Activated CD8-positive, alpha-beta memory T cell treated with anti-CD3 and anti-CD28 coated beads, Interleukin-2, amount 50 U/mL, for 48 hours (primary cell): Measurements from ENCODE around the gene MEAF6.
A peak's percentile ranks its signal among the peaks of the same experiment; 100 is the strongest.
"Not testable (repeated sequence)": the region's sequence is repeated elsewhere in the genome, so short reads cannot be mapped to it uniquely, and the experiment has no call there.

Experiments used
- DNase-seq: peaks from one replicate; pipeline ENCODE4 v3.0.0-alpha.2; 2020

MEAF6 gene

DNA sequence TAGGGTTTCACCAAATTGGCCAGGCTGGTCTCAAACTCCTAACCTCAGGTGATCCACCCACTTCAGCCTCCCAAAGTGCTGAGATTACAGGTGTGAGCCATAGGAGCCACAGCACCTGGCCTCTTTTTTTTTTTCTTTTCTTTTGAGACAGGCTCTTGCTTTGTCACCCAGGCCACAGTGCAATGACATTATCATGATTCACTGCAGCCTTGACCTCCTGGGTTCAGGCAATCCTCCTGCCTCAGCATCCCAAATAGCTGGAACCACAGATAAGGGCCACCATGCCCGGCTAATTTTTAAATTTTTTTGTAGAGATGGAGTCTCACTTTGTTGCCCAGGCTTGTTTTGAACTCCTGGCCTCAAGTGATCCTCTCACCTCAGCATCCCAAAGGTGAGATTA, 15.3 kb upstream of the MEAF6 start:
- not testable (repeated sequence) for DNase-seq

DNA sequence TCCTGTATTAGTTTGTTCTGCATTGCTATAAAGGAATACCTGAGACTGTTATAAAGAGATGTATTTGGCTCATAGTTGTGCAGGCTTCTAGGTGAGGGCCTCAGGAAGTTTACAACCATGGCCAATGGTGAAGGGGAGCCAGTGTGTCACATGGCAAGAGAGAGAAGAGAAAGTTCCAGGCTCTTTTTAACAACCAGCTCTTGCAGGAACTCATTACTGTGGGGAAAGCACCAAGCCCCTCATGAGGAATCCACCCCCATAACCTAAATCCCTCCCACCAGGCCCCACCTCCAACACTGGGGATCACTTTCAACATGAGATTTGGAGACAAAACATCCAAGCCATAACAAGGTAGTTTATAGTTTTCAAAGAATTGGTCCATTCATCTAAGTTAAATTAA, 5.0 kb upstream of the MEAF6 start:
- DNase-seq, result no peak

DNA sequence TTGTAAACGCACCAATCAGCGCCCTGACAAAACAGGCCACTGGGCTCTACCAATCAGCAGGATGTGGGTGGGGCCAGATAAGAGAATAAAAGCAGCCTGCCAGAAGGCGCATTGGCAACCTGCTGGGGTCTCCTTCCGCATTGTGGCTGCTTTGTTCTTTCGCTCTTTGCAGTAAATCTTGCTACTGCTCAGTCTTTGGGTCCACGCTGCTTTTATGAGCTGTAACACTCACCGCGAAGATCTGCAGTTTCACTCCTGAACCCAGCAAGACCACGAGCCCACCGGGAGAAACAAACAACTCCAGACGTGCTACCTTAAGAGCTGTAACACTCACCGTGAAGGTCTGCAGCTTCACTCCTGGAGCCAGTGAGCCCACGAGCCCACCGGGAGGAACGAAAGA, 4.4 kb upstream of the MEAF6 start:
- DNase-seq, result peak; percentile 82

DNA sequence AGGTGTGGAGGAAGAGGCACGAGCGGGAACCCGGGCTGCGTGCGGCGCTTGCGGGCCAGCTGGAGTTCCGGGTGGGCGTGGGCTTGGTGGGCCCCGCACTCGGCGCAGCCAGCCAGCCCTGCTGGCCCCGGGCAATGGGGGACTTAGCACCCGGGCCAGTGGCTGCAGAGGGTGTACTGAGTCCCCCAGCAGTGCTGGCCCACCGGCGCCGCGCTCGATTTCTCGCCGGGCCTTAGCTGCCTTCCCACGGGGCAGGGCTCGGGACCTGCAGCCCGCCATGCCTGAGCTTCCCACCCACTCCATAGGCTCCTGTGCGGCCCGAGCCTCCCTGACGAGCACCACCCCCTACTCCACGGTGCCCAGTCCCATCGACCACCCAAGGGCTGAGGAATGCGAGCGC, 3.7 kb upstream of the MEAF6 start:
- not testable (repeated sequence) for DNase-seq

DNA sequence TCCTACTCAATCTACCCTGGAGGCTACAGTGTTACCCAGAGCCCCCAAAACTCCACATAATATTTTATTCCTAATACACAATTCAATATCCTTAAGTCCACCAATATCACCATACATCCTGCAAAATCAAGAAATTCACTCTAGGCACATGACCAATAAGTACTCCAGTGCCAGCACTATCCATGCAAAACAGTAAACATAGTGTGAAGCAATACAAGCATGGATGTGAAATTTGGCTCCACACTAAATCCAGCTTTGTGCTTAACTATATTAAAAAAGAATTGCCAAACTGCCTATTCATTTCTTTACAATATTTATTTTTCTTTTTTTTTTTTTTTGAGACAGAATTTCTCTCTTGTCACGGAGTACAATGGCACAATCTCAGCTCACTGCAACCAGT, 3.0 kb upstream of the MEAF6 start:
- no peak for DNase-seq

DNA sequence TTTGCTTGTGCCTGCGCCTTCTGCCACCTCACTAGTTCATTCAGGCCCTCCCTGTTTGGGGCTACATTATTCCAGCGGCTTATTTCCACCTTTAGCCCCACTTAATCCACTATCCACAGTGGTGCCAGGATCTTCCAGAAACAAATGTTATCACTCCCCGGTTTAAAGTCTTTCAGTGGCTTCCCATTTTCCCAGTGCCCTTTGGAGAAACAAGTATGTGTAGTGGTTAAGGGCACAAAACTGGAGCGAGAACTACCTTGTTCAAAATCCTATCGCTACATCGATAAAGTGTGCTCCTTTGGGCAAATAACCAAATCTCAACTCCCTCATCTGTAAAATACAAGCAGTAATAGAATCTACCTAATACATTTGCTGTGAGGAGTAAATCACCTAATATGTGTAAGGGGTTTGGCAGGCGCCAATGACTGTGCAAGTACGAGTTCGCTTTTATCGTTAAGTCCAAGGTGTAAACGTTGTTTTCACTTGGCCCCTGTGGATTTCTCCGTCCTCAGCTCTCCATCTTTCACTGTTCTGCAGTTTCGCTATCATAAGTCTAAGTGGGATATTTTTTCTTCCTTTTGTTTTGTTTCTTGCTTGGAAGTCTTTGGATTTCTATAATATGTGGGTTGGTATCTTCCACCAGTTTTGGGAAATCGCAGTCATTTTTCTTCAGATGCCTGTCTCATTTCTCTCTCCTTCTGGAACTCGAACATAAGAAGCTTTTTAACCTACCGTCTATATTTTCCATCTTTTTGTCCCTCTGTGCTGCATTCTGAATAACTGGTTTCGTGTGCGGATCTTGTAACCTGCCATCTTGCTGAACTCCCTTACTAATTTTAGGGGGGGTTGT, 844 bp upstream of the MEAF6 start:
- no peak for DNase-seq

DNA sequence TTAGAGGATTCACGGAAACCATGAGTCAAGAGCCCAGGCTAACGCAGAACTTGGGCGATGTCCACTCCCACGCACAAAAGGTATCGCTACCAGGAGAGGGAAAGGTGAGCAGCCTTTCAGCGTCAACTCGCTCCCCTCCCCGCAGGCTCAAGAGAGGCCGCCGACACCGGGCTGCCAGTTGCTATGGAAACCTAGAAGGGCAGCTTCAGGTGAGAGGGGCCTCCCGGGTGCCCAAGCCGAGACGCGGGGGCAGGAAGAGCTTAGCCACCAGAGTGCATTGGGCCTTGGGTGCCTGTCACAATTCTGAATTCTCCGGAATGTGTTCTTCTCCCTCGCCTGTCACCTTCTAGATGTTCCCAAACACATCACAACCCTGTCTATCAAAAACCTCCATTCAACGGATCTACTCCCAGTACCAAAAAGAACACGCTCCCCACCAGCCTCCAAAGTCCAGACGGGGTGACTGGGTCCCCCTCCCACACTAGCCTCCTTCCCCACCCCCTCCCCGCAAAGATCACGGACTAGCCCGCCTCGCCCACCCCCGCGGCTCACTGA, 694 bp downstream of the MEAF6 start:
- DNase-seq, result peak; percentile 80

DNA sequence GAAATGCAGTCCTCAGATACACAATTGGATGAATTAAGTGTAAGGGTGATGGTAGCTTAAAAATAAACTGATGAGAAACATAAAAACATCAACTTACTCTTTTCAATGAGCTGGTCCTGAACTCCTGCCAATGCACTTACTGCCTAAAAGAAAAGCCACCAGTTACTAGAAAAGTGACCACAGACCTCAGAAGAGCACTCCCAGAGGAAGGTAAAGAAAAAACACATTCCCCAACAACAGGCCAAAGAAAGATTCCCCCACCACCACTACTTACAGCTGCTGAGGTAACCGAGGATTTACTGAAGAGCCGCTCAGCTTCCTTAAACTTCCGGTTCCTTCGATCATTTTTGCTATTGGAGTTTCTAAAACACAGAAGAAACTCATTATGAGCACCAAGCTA, 5.4 kb downstream of the MEAF6 start:
- DNase-seq, result no peak

DNA sequence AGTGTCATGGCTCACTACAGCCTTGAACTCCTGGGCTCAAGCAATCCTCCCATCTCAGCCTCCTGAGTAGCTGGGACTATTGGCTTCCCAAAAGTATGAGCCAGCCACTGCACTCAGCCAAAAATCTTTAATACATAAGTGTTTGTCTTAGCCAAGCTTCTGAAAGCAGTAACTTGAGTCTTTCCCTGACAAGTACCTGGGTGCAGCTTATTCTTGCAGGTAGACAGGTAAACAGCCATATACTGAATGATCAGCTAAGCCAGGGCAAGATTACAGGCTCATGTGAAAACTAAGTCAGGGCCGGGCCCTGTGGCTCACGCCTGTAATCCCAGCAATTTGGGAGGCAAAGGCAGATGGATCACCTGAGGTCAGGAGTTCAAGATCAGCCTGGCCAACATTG, 7.8 kb downstream of the MEAF6 start:
- no peak for DNase-seq

DNA sequence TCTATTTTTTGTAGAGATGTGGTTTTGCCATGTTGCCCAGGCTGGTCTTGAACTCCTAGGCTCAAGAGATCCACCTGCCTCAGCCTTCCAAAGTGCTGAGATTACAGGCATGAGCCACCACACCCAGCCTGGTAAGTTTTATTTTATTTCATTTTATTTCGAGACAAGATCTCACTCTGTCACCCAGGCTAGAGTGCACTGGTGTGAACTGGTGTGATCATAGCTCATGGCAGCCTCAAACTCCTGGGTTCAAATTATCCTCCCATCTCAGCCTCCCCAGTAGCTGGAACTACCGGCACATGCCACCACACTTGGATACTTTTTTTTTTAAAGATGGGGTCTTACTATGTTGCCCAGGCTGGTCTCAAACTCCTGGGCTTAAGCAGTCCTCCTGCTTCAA, 11.8 kb downstream of the MEAF6 start:
- DNase-seq, result not testable (repeated sequence)

DNA sequence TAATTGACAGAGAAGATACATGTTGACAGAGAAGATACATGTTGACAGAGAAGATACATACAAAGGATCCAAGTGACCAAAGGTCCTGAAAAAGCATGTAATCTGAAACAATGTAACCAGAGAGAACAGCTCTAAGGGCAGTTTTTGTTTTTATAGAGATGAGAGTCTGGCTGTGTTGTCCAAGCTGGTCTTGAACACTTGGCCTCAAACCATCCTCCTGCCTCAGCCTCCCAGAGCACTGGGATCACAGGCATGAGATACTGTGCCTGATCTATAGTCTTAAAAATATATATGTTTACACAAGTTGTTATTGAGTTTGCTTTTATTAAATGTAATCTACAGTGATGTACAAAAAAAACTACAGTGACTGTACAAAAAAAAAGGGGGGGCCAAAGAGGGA, 12.5 kb downstream of the MEAF6 start:
- DNase-seq, result no peak

DNA sequence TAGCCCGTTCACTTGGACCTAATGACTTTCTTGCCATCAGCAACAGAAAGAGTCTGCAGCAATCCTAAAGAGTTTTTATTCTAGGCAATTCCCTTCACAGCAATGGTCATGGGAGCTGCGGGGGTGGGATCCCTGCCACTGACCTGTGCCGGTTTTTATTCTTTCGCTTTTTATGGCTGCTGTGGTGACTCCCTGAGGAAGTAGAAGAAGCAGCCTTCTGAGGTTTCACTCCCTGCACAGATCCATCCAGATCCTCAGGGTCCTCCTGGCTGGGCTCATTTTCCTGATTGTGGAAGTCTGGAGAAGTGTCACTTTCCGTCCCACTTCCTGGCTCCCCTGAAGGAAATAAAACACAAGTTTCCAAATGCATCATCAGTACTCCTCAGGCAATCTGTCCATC, 12.9 kb downstream of the MEAF6 start:
- no peak for DNase-seq

DNA sequence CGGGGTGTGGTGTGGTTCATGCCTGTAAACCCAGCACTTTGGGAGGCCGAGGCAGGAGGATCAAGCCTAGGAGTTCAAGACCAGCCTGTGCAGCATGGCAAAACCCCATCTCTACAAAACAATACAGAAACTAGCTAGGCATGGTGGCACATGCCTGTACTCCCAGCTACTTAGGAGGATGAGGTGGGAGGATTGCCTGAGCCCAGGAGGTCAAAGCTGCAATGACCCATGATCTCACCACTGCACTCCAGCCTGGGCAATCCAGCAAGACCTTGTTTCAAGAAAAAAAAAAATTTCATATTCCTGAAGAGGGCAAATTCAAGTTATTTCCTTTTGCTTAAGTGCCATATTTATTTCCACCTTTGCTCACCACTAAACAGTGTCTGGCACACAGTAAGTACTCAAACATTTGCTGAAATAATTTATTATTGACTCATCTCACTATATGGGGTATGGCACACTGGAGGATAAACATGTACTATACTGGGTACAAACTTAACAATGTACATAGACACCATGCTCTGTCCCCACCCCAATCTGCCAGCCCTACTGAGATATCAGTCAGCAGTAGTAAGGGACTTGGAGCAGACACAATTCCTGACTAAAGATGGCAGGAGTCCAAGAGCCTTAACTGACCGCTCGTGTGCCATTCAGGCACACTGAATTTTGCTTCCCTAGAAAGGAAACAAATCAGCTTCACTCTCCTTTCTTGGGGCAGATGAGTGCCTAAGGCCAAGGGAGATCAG, 15.5 kb downstream of the MEAF6 start:
- no peak for DNase-seq

DNA sequence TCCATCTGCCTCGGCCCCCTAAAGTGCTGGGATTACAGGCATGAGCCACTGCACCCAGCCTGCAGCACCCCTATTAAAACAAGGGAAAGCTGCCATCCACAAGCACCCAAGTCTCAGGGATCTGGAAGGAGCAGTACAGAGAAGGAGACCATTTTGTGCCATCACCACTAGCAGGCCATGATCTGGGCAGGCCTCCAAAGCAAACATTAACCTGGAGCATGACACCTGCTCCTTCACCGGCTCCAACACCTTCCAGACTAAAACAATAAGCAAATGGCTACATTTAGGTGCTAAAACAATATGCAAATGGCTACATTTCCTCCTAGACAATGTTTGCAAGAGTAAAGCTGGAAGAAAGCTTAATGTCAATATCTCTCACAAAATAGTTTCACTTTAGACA, 16.7 kb downstream of the MEAF6 start:
- DNase-seq, result no peak

DNA sequence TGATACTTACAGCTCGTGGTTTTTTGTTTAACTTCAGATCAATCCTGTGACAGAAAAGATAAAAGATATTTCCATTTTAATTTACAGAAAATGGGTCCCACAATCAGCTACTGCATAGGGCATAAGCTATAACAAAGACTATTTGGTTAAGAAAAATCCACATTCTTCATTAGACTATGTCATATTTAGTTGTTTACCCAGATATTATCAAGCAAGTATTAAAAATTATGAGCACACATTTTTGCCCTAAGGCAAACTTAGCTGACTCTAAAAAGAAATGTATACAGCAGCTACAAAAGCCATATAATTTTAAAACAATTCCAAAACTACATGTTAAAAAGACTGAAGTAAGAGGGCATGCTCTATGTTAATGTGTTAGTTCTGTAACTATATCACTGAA, 18.7 kb downstream of the MEAF6 start:
- no peak for DNase-seq

DNA sequence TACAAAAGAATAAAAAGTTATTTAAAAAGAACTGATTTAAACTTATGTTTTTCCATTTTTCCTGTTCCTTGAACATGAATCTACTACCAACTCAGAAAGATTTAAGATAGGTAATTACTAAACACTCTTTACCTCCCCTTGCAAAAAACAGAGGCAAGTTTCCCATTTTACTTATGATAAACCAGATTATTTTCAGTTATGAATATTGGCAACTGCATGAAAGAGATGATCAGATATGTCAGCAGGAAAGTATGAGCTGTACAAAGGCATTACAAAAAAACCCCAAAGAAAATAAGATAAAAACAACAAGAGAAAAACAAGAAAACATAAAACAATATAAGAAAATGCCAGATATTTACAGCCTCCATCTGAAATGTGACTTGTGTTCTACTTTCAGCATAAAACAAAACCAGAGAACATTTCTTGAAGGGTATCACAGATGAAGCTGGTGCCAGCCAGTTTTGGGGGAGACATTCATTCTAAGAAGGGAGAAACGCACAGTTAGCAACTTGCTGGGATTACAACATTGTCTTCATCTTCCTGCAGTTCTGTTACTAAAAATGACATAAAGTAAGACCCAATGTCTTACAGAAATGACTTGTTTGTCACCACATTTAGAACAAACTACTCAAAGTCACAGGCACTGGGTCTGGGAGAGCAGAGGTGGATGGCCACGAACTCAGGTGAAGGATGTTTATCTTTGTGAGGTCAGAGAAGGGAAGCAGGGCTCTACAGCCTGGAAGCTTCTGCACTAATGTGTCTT, 21.0 kb downstream of the MEAF6 start:
- no peak for DNase-seq

DNA sequence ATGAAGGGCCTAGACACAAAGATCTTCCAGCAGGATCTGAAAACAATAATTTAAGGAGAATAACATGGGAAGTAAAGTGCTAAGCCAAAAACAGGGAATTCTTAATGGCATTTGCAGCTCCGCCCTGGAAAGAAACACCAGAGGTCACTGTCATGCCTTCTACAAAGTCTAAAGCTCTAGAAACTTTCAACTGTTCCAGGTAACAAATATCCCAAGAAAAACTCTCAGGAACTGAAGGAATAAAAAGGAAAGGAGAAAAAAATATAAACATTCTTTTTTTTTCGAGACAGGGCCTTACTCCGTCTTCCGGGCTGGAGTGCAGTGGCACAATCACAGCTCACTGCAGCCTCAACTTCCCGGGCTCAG, 27.0 kb downstream of the MEAF6 start:
- no peak for DNase-seq

DNA sequence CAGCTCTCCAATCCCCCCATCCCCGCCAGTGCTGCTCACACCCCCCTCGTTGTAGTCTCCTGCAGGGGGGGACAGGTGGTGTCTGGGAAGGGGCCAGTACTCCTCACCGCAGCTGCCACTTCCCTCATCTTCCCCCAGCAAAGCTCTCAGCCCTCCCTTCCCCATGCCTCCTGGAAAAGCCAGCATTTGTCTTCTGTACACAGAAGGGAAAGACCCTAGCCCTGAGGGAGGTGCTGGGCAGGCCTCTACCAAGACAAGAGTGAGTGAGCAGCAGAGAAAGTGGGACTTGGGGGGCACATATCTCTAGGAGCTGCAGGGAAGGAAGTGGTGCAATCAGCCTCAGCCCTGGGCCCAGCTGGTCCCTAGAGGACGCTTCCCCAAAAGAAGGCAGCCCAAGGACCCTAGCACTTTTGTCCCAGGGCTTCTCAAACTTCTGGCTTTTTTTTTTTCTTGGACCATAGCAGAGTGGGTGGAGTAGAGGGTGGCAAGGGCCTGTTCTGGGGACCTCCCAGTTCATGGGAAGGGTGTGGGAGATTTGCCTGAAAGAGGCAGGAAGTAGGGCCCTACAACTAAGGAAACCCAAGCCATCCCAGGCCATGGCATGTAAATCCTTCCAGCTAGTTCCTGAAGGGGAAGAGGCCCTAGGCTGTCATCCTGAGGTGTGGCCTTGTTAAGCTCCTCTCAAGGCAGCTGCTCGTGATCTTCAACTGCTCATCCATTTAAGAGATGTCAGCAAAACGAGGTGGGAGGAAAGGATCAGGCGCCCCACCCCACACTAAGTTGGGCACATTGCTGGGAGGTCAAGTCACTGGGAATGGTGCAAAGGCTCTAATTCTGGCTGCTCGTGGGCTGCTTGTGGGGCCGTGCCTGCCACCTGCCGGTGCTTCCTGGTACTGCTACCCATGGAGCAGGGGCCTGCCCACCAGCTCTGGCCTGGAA, 27.6 kb downstream of the MEAF6 start:
- peak; percentile 95 for DNase-seq

DNA sequence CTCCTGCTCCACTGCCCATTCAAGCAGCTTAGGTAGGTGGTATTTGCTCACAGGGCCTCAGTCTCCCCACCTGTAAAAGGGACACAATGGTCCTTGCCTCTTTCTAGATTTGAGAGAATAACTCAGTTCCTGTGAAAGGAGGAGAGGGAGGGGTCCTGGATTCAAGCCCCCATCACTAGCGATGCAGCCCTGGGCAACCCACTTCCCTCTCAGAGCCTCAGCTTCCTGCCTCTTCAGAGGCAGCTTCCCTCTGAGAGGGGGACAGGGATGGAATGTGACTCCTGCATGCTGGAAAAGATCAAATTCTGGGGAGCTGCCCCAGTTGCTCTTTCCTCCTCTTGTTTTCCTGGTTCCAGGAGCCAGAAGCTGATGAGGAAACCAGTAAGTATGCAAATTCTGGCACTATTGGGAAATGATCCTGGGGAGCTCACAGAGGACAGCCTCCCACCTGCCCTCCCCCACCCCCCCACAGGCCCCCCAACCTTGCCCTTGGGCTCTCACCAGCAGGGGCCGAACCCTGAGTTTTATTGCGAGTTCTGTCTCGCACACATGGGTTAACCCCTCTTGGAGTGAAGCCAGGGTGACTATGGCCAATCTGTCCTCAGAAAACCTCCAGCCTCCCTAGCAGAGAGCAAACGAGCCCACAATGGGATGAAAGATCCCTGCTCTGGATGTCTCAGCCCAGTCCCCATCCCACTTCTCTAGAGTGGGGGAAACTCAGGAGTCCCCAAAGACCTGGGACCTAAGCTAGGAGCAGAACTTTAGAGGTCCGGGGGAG, 28.5 kb downstream of the MEAF6 start:
- DNase-seq, result no peak

DNA sequence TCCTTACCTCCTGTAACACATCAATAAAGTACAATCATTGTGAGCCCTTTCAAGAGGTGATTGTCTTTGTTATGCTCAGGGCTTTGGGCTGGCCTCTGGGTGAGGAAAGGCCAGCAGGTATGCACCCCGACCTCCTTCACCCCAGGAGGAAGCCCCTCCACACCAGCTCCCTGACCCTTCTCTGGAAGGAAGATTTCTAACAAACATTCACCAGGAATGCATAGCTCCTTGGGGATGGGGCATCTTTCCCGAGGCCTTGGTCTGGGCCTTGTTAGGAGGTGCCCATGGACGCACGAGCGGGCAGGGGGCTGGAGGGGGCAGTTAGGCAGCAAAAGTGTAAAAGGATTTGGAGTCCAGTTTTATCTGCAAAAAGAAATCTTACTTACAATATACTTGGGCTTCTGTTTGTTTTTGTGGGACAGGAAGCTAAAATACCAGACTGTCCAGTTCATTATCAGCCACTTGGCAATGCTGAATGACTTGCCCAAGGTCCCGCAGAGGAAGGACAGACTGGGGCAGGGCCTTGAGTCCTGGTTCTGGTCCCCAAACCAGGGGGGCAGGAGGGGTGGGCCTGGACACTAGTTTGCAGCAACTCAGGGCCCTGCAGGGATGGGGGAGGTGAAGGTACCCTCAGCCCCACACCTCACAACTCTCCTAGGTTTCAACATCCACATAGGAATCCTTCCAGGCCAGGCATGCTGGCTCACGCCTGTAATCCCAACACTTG, 30.1 kb downstream of the MEAF6 start:
- DNase-seq, result no peak

DNA sequence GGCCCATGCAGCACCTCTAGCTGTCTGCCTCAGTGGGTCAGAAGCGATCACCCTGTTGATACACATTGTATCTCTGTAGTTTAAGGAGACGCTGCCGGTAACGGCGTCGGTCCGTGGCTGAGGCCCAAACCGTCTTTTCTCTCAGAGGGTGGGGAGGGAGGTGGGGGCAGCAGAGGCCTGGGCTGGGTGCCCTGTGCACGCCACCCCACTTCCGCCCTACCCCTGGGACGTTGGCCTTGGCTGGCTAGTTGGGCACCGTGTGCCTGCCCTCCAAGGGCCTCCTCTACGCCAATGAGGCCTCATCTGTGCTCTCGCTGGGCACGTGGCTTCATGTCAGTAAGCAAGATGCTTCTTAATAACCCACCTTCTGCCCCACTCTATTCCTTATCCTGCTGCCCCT, 30.8 kb downstream of the MEAF6 start:
- no peak for DNase-seq
